Tibial nerve (tissue), 4 donors: Measurements from ENCODE around the gene ACKR2. TPM values are rescaled to one million over a fixed set of nuclear protein-coding genes. Genes with fewer than 3 reads are reported as not detected.

ENCODE experiments used
- DNase-seq, 2 donors: peaks; one replicate each; pipeline ENCODE4 v3.0.0-alpha.2; 2019; ENCODE audit warnings: low spot score in 2 of 2
- H3K27ac ChIP-seq, 4 donors: fragments of 200-600 bp; sonication (generic) in 3 of 4; one replicate each; pipeline ENCODE4 v1.5.1; 2017 to 2019; ENCODE audit warnings: mild to moderate bottlenecking in 1 of 4
- H3K27me3 ChIP-seq, 2 donors: fragments of 200-600 bp; sonication (generic) in 1 of 2; one replicate each; pipeline versions ENCODE4 v1.5.1 to v1.6.0; 2017 to 2019
- H3K36me3 ChIP-seq, 3 donors: fragments of 200-600 bp; sonication (generic); one replicate each; pipeline ENCODE4 v1.5.1; 2018 to 2019
- H3K4me1 ChIP-seq, 4 donors: fragments of 200-600 bp; sonication (generic) in 3 of 4; one replicate each; pipeline ENCODE4 v1.5.1; 2017 to 2019
- H3K4me3 ChIP-seq, 4 donors: fragments of 200-600 bp; sonication (generic) in 3 of 4; one replicate each; pipeline ENCODE4 v1.5.1; 2017 to 2019; ENCODE audit warnings: mild to moderate bottlenecking in 1 of 4, moderate library complexity in 1 of 4
- H3K9me3 ChIP-seq, 4 donors: fragments of 200-600 bp; sonication (generic) in 3 of 4; one replicate each; pipeline ENCODE4 v1.5.1; 2017 to 2019
- CTCF ChIP-seq, 5 experiments: fragments of 200-600 bp in 3 of 5; fragments of 450-650 bp in 2 of 5; sonication (generic) in 3 of 5; IDR thresholded peaks; one replicate each; pipeline ENCODE4 v1.5.1; 2016 to 2019; ENCODE audit warnings: antibody characterized with exemption in 5 of 5, mild to moderate bottlenecking in 3 of 5, moderate library complexity in 2 of 5
- EP300 ChIP-seq, 2 donors: sonication (generic); formaldehyde crosslinking; IDR thresholded peaks; one replicate each; pipeline ENCODE4 v1.6.1; 2017; ENCODE audit warnings: antibody characterized with exemption in 2 of 2, mild to moderate bottlenecking in 1 of 2
- POLR2A ChIP-seq, 2 donors: fragments of 450-650 bp; IDR thresholded peaks; one replicate each; pipeline ENCODE4 v1.6.1; 2017; ENCODE audit warnings: antibody characterized with exemption in 2 of 2, mild to moderate bottlenecking in 2 of 2, moderate library complexity in 2 of 2
- WGBS, 2 donors: methylation state at CpG; one replicate each; pipeline ENCODE4 v1.1.5; 2018; 5-methylcytosine and 5-hydroxymethylcytosine counted together
- total RNA-seq, 4 donors: library from RNA; depleted of rRNA; stranded (reverse); fragments of >200 nt; gene quantifications; one replicate each; pipeline ENCODE4 v1.1.0, GENCODE V29; 2016

Gene ACKR2
- total RNA-seq, 4 donors from 2014 or later = 25.2 to 59.0 (median 38.6) TPM

GRCh38 chr3:42814914-42815507, 5.8 kb downstream of the ACKR2 start:
- no peak overlapping the region for H3K4me3 ChIP-seq
- no peaks in the 10 kb centered on the region for H3K4me1 ChIP-seq
- no peak for DNase-seq
- 28 to 42% methylated on average over 2 of the region's 2 CpGs for WGBS, 2 donors
- H3K27me3 ChIP-seq = no peaks in the 10 kb centered on the region
- H3K36me3 ChIP-seq = no peaks in the 10 kb centered on the region
- no peak for TF ChIP-seq POLR2A (IDR thresholded peaks at IDR 0.05)
- no peak for TF ChIP-seq EP300 (IDR thresholded peaks at IDR 0.05)
- H3K9me3 ChIP-seq = no peaks in the 10 kb centered on the region
- no peak overlapping the region for H3K27ac ChIP-seq

GRCh38 chr3:42815826-42816225, 6.6 kb downstream of the ACKR2 start:
- H3K27ac ChIP-seq = no peak overlapping the region
- TF ChIP-seq CTCF (IDR thresholded peaks at IDR 0.05) (no peak), POLR2A (IDR thresholded peaks at IDR 0.05) (no peak), EP300 (IDR thresholded peaks at IDR 0.05) (no peak)
- H3K4me3 ChIP-seq = no peak overlapping the region
- 69 to 75% methylated on average over 2 of the region's 2 CpGs for WGBS, 2 donors
- no peaks in the 10 kb centered on the region for H3K36me3 ChIP-seq
- no peaks in the 10 kb centered on the region for H3K27me3 ChIP-seq
- H3K4me1 ChIP-seq = no peaks in the 10 kb centered on the region
- DNase-seq = no peak
- no peaks in the 10 kb centered on the region for H3K9me3 ChIP-seq

GRCh38 chr3:42819351-42819965, 10.2 kb downstream of the ACKR2 start:
- DNase-seq = no peak
- Histone ChIP-seq H3K4me3 (no peak overlapping the region), H3K27ac (no peak overlapping the region), H3K36me3 (no peaks in the 10 kb centered on the region), H3K9me3 (no peaks in the 10 kb centered on the region), H3K4me1 (no peaks in the 10 kb centered on the region), H3K27me3 (no peaks in the 10 kb centered on the region)
- 29 to 48% methylated on average over 2 of the region's 2 CpGs for WGBS, 2 donors
- TF ChIP-seq CTCF (IDR thresholded peaks at IDR 0.05) (no peak), EP300 (IDR thresholded peaks at IDR 0.05) (no peak), POLR2A (IDR thresholded peaks at IDR 0.05) (no peak)

- no peak overlapping the region for H3K27ac ChIP-seq
- H3K9me3 ChIP-seq = no peaks in the 10 kb centered on the region
- H3K4me1 ChIP-seq = no peaks in the 10 kb centered on the region
- no peaks in the 10 kb centered on the region for H3K27me3 ChIP-seq
- WGBS, 2 donors = 92 to 94% methylated on average over 6 of the region's 6 CpGs
- no peak for DNase-seq
- no peak for TF ChIP-seq EP300 (IDR thresholded peaks at IDR 0.05)
- no peak for TF ChIP-seq CTCF (IDR thresholded peaks at IDR 0.05)
- TF ChIP-seq POLR2A (IDR thresholded peaks at IDR 0.05) = no peak
- no peak overlapping the region for H3K4me3 ChIP-seq
- H3K36me3 ChIP-seq = no peaks in the 10 kb centered on the region
Measured at GRCh38 chr3:42820746-42821051, 11.5 kb downstream of the ACKR2 start.

- peaks cover 0 to 5% (median 0%) of the 10 kb centered on the region in 4 donors for H3K4me1 ChIP-seq
- no peaks in the 10 kb centered on the region for H3K36me3 ChIP-seq
- H3K9me3 ChIP-seq = no peaks in the 10 kb centered on the region
- no peak overlapping the region for H3K4me3 ChIP-seq
- no peak for TF ChIP-seq POLR2A (IDR thresholded peaks at IDR 0.05)
- no peak for TF ChIP-seq EP300 (IDR thresholded peaks at IDR 0.05)
- no peak for TF ChIP-seq CTCF (IDR thresholded peaks at IDR 0.05)
- DNase-seq = no peak
- H3K27ac ChIP-seq = no peak overlapping the region
- no peaks in the 10 kb centered on the region for H3K27me3 ChIP-seq
- WGBS, 2 donors = 85 to 91% methylated on average over 3 of the region's 3 CpGs
Measured at GRCh38 chr3:42822828-42823227, 13.6 kb downstream of the ACKR2 start.
